NCI-H524 treated with DMSO at 0.1 percent for 48 hours (cell line): ENCODE measurements around the gene GPX8.

ENCODE experiments used
- DNase-seq: peaks from one replicate; lab custom pipeline; 2025; lab: John Stamatoyannopoulos, UW

GPX8 gene

GRCh38 chr5:55159763-55160492, at the start of gene GPX8:
Gene GPX8 (plus strand): TSS chr5:55160171. CDS start chr5:55160193, 22 bp downstream.
- DNase-seq = peak; percentile 59

DNA sequence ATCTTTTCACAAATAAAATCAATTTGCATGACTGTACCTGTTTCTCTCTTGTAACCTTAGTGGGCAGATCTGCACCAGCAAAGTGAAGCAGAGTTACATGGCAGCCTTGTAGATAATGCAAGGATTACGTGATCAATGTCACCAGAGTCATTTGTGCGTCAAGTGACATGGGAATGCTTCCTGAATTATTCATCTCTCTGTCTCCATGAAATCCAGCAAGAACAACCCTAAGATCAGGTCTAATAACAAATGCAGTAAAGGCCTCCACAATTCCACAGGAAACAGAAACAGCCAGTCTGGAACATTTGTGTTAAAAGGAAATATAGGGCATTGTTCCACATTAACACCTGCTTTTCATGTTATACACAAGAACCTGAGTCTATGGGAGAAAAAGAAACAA, 49.8 kb upstream of the GPX8 start:
- DNase-seq = no peak

DNA sequence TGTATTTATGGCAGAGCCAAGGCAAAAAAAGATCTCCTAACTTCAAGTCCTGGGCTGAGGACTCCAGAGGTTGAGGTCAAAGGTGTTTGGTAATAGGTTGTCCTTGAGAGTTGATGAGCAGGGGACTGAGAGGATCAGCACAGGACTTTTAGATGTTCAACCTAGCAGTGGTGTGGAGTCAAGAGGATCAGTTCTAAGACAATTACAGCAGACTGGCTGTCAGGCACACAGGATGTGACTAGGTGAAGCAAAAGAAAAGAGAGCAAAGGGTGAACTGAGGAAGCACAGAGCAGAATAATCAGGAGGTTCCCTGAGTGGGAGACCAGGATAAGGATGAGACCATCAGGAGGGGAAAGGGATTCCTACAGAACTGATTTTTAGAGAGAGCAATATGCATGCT, 46.6 kb upstream of the GPX8 start:
- DNase-seq = no peak

GRCh38 chr5:55114061-55114460, 45.9 kb upstream of the GPX8 start:
- DNase-seq = no peak

GRCh38 chr5:55123365-55123764, 36.6 kb upstream of the GPX8 start:
- no peak for DNase-seq

DNA sequence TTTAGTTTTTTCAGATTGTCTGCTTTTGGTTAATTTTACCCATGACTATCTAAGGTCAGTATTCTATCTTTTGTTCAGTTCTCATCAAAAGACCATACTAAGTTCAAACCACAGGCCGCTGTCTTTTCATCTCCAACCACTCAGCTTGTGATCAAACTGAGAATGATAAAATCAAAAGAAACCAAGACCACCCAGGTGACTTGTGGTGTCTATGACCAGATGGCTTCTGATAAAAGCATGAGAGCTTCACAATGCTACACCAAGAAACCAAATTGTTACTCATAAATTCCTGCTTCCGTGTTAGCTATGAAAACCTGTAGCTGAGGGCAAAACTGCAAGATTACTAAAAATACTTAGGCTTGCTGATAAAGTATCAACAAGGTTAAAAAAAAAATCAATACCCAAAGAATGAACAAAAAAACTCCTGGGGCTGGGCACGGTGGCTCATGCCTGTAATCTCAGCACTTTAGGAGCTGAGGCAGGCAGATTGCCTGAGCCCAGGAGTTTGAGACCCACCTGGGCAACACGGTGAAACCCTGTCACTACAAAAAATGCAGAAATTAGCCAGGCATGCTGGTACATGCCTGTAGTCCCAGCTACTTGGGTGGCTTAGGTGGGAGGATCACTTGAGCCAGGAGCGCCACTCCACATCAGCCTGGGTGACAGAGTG, 25.8 kb upstream of the GPX8 start:
- DNase-seq = no peak

GRCh38 chr5:55136521-55136920, 23.4 kb upstream of the GPX8 start:
- no peak for DNase-seq

DNA sequence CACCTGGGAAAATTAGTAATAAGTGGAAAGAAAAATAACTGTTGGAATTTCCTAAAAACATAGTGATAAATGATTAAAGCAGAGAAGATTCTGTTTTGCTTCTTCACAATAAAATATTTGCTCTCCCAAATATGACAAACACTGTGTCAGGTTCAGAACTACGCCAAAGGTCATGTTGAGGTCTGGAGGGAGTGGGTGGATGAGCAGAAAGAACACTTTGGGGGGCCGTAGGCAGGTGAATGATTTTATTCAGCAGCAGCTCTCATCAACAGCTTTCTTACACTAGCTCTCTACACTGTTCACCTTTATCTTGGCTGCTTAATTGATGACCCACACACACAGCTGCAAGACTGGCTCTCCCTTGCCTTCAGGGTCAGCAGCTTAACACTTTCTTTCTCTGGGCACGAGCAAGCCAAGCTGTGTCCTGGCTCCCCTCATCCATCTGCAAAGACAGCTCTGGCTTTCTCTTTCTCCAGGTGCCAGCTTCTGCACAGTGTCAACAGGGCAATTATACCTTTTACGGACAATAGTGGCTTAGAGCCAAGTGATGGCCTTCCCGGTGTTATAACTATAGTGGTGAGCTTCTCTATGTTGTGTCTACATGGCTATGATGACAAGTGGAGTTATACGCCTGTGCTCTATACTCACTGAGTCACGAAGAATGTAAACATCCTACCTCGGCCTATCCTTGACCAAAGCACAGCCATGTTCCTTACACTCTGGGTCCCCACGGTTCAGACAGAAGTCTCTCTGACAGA, 18.9 kb upstream of the GPX8 start:
- no peak for DNase-seq

DNA sequence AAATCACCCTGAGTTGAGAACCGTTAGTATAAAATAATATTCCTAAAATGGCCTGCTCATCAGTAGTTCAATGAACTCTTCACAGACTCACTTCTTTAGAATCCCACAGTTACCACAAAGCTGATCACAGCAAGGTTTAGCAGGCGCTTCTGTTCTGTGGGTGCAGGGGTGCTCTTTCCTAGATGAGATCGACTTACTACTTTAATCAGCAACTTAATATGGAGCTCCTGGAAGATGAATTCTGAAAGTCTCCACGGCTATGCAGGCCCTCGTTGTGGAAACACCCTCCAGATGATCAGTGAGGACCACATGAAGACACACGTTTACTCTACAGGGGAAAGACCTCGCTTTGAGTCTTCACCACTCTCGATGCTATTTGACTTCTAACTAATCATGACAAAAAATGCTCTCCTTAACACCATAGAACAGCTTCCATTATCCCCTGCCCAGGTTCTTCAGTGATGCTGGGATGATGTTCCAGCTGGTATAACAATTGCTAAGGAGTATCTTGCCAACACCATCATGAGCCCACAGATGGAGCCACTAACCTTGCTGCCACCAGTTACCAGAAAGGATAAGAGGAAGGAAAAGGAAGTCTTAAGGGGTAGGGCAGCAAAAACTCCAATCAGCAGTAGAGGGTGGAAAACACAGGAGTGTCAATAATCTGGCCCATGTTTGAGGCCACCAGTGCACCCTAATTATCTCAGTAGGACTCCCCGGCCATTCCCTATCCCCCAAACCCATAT, 17.9 kb upstream of the GPX8 start:
- no peak for DNase-seq

- DNase-seq = no peak
These were observed 16.3 kb upstream of the GPX8 start for GRCh38 chr5:55143624-55144023.

GRCh38 chr5:55146080-55146479, 13.9 kb upstream of the GPX8 start:
- DNase-seq = no peak

DNA sequence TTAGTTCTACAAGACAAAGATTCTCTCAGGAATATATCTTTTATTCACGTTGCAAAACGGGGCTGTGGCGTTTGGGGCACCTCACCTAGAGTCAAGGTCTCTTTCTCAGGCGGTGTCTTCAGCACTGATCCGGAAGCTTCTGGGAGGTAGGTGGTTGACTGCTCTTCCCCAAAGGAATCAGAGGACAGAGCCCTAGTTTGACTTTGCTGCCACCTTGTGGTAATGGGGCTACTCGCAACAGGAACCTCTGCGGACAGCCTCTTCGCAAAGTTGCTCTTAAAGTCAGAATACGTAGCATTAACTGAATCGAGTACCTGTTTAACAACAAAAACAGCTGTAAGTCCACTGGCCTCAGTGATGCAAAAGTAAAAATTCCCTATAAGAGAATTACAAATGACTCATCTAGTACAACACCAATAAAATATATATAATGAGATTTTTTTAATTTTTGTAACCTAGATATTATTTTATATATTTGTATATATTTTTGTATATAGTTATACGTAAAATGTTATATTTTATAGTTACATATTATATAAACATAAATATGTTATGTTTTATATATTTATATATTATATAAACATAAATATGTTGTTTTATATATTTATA, 13.3 kb upstream of the GPX8 start:
- DNase-seq = peak; percentile 19

DNA sequence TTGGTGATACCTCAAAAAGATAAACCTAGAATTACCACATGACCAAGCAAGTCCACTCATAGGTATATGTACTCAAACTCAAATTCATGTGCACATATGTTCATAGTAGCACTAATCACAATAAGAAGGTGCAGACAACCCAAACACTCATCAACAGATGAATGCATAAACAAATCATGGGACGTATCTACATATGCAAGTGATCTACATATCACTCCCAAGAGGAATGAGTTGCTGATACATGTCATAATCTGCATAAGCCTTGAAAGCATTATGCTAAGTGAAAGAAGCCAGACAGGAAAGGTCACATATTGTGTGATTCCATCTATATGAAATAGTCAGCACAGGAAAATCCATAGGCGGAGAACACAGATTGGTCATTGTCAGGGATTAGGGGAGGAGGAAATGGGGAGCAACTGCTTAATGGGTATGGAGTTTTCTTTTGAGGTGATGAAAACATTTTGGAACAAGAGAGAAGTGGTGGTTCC, 10.6 kb upstream of the GPX8 start:
- DNase-seq = no peak

DNA sequence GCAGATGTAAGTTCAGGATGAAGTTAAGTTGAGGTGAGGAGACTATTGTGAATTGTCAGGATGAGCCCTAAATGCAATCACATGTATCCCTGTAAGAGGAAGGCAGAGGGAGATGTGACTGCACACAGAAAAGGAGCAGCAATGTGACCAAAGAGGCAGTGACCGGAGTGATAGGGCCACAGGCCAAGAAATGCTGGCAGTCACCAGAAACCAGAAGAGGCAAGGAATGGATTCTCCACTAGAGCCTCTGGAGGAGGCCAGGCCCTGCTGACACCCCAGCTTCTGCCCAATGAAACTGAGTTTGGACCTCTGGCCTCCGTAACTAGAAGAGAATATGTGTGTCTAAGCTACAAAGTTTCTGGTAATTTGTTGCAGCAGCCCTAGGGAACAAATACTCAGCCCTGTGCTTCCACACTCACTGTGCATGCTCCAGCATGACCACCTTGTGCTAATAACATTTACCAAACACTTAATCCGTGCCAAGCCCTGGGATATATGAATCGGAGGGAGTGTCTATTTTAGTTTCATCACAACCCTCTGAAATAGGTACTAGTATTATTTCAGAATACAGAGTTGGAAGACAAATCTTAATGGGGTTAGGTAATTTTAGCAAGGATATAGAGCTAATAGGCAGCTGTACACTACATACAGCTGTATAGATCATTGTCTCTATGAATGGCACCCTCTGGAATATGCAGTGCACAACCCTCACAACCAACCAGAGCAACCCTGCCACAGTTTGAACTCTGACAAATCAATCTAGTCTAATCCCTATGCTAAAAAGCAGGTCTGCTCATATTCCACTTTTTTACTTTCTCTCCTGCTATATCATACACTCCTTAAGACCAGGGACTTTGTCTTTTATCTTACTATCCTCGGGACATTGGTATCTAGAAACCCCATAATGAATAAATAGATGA, 7.8 kb upstream of the GPX8 start:
- no peak for DNase-seq

DNA sequence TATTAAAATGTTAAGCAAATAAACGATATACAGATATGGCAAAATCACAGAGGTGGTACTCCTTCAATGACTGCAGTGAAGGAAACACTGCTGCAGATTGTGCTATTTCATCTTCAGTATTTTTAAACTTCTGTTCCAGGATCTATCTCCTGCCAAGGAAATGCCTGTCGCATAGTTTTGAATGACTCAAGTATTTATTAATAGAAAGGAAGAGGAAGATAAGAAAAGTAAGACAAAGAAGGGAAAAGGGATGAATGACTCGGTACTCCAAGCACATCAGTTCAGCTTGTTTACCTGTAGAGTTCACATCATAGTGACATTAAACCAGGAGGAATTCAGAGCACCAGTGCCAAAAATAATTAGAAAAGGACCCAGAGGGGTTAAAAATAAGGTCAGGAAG, 5.1 kb upstream of the GPX8 start:
- no peak for DNase-seq

GRCh38 chr5:55160493-55161209, 680 bp downstream of the GPX8 start:
- no peak for DNase-seq

- DNase-seq = no peak
These were observed 2.7 kb downstream of the GPX8 start for GRCh38 chr5:55162666-55163065.

DNA sequence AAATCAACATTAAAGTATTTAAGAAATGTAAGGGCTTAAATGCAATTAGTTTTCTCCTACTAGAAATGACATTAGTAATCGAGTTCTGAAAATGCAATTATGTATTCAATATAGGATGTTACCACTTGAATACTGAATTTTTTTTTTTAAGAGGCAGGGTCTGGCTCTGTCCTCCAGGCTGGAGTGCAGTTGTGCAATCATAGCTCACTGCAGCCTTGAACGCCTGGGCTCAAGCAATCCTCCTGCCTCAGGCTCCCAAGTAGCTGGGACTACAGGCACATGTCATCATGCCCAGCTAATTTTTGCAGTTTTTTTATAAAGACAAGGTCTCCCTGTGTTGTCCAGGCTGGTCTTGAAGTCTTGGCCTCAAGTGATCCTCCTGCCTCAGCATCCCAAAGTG, 11.5 kb downstream of the GPX8 start:
- DNase-seq = no peak

GRCh38 chr5:55172051-55172899, 12.3 kb downstream of the GPX8 start:
- DNase-seq = peak; percentile 38
